Testis (tissue), 3 donors: ENCODE data around the gene SPINDOC. TPM values are rescaled to one million over a fixed set of nuclear protein-coding genes. Genes with fewer than 3 reads are reported as not detected.
A peak's percentile ranks its signal among the peaks of the same experiment; 100 is the strongest.

Experiments
- DNase-seq: peaks from one replicate; pipeline ENCODE4 v3.0.0-alpha.2; 2019
- H3K27ac ChIP-seq, 2 donors: fragments of 200-600 bp; sonication (generic); one replicate each; pipeline ENCODE4 v1.5.1; 2019
- H3K27me3 ChIP-seq: fragments of 200-600 bp; sonication (generic); one replicate; pipeline ENCODE4 v1.5.1; 2019
- H3K36me3 ChIP-seq: fragments of 200-600 bp; sonication (generic); one replicate; pipeline ENCODE4 v1.5.1; 2017; ENCODE audit warnings: low read depth; ENCODE audit errors: missing control alignments
- H3K4me1 ChIP-seq: fragments of 200-600 bp; sonication (generic); one replicate; pipeline ENCODE4 v1.5.1; 2019
- H3K4me3 ChIP-seq, 2 donors: fragments of 200-600 bp; sonication (generic); one replicate each; pipeline ENCODE4 v1.5.1; 2017 to 2019
- H3K9me3 ChIP-seq: fragments of 200-600 bp; sonication (generic); one replicate; pipeline ENCODE4 v1.5.1; 2017
- CTCF ChIP-seq, 3 experiments: fragments of 450-650 bp in 2 of 3; fragments of 200-600 bp in 1 of 3; sonication (generic) in 1 of 3; IDR thresholded peaks; one replicate each; pipeline ENCODE4 v1.5.1; 2016 to 2019; ENCODE audit warnings: antibody characterized with exemption in 3 of 3, mild to moderate bottlenecking in 2 of 3, moderate library complexity in 1 of 3
- POLR2A ChIP-seq: fragments of 450-650 bp; IDR thresholded peaks from one replicate; pipeline ENCODE4 v1.6.1; 2017; ENCODE audit warnings: antibody characterized with exemption, mild to moderate bottlenecking, moderate library complexity
- WGBS, 2 donors: methylation state at CpG; one replicate each; pipeline ENCODE4 v1.1.5; 2018; 5-methylcytosine and 5-hydroxymethylcytosine counted together
- intact Hi-C: fragments of 100-400 bp; cut with DNase I; formaldehyde crosslinking; loops from one replicate; pipeline ENCODE4 v1.15.1; 2023; ENCODE audit warnings: low total_unique reads
- polyA plus RNA-seq: library from polyadenylated mRNA; stranded (reverse); fragments of 350-450 nt; fragmentation: Illumina TruSeq; extraction: RNeasy Lipid Tissue Mini Kit (QIAGEN cat#74804); gene quantifications from one replicate; pipeline ENCODE4 v1.2.3, GENCODE V29; 2014; ENCODE audit warnings: low read depth, low replicate concordance; ENCODE audit not compliant: insufficient read depth
- total RNA-seq, 2 donors: library from RNA; depleted of rRNA; stranded (reverse); fragments of >200 nt; gene quantifications; one replicate each; pipeline ENCODE4 v1.2.3, GENCODE V29; 2016

SPINDOC gene
- total and polyA plus RNA-seq, 3 donors from 2014 or later = 38.6 to 71.6 (median 45.1) TPM

DNA sequence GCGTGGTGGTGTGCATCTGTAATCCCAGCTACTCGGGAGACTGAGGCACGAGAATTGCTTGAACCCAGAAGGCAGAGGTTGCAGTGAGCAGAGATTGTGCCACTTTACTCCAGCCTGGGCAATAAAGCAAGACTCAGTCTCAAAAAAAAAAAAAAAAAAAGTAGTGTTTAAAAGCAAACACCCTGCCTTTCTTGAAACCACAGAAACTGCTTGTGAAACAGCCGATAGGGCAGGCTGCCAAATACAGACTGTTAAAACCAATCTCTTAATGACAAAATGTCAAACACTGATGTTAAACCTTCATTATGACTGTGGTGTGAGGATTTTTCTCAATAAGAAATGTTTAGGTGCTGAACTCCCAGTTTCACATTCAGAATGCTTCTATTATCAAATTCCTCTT is 53.0 kb downstream of the SPINDOC start:
- Histone ChIP-seq H3K4me1 (peaks cover 16% of the 10 kb centered on the region), H3K27me3 (no peaks in the 10 kb centered on the region), H3K36me3 (no peaks in the 10 kb centered on the region), H3K27ac (no peak overlapping the region), H3K9me3 (no peaks in the 10 kb centered on the region), H3K4me3 (no peak overlapping the region)
- WGBS, 2 donors = 69 to 74% methylated on average over 4 of the region's 4 CpGs
- no peak for TF ChIP-seq CTCF (IDR thresholded peaks at IDR 0.05)
- TF ChIP-seq POLR2A = no peak
- DNase-seq = peak; percentile 50
- intact Hi-C loops = no loop called here

DNA sequence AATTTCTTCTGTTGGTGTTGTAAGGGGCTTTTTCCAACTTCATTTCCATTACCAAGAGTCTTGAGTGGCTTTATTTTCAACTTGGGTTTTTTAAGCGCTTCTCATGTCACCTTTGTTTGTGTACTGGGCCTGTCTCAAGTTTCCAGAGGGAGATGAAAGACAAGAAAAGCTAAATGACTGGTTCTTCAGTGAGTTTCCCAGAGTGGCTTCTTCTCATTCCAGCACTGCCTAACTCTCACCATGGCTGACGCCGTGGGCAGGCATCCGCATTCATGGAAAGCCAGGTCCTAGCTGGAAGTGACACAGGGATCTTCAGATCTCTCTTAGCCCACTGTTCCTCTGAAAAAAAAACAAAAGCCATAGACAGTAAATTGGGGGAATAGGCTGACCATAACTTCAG is 54.3 kb downstream of the SPINDOC start:
- Histone ChIP-seq H3K27ac (no peak overlapping the region), H3K4me3 (no peak overlapping the region), H3K9me3 (no peaks in the 10 kb centered on the region), H3K4me1 (peaks cover 25% of the 10 kb centered on the region), H3K36me3 (no peaks in the 10 kb centered on the region), H3K27me3 (no peaks in the 10 kb centered on the region)
- intact Hi-C loops = no loop called here
- no peak for TF ChIP-seq POLR2A
- no peak for TF ChIP-seq CTCF (IDR thresholded peaks at IDR 0.05)
- no peak for DNase-seq
- 95 to 96% methylated on average over 4 of the region's 4 CpGs for WGBS, 2 donors

- TF ChIP-seq CTCF (IDR thresholded peaks at IDR 0.05) (no peak), POLR2A (no peak)
- no peaks in the 10 kb centered on the region for H3K9me3 ChIP-seq
- DNase-seq = no peak
- intact Hi-C loops = no loop called here
- H3K27ac ChIP-seq = no peak overlapping the region
- no peaks in the 10 kb centered on the region for H3K36me3 ChIP-seq
- peaks cover 35% of the 10 kb centered on the region for H3K4me1 ChIP-seq
- no peaks in the 10 kb centered on the region for H3K27me3 ChIP-seq
- 70 to 75% methylated on average over 7 to 9 of the region's 9 CpGs for WGBS, 2 donors
- no peak overlapping the region for H3K4me3 ChIP-seq
Measured at GRCh38 chr11:63868399-63869064, 55.3 kb downstream of the SPINDOC start.

GRCh38 chr11:63869171-63869591 is 55.9 kb downstream of the SPINDOC start:
- DNase-seq = no peak

More at GRCh38 chr11:63869171-63869591, 55.9 kb downstream of the SPINDOC start:
- peaks cover 40% of the 10 kb centered on the region for H3K4me1 ChIP-seq
- H3K4me3 ChIP-seq = no peak overlapping the region
- no peak overlapping the region for H3K27ac ChIP-seq
- no peak for TF ChIP-seq CTCF (IDR thresholded peaks at IDR 0.05)
- TF ChIP-seq POLR2A = no peak
- whole genome bisulfite sequencing, 2 donors = 79 to 80% methylated on average over 5 to 7 of the region's 7 CpGs
- no peaks in the 10 kb centered on the region for H3K36me3 ChIP-seq
- intact Hi-C loops = no loop called here
- H3K9me3 ChIP-seq = no peaks in the 10 kb centered on the region
- no peaks in the 10 kb centered on the region for H3K27me3 ChIP-seq
